HepG2 (cell line): Measurements from ENCODE around the gene PITHD1. TPM values are rescaled to one million over a fixed set of nuclear protein-coding genes. Genes with fewer than 3 reads are reported as not detected.
"Not testable (repeated sequence)": the region's sequence is repeated elsewhere in the genome, so short reads cannot be mapped to it uniquely, and the experiment has no call there.

Source experiments
- ATAC-seq: fragments of 200-7000 bp; cut with Tn5 transposase; 3 replicates; pipeline ENCODE4 v1.9.1; 2020; ENCODE audit warnings: mild to moderate bottlenecking, moderate library complexity
- BruUV-seq: library from RNA; stranded (reverse); fragments of 400-500 nt; replicated peaks from 2 replicates; lab custom pipeline; 2021; lab: Mats Ljungman, UMichigan
- CTCF ChIA-PET: fragments of 300-600 bp; formaldehyde crosslinking; extraction: SDS; loops from one replicate; lab custom pipeline; 2021; ENCODE audit warnings: low total read pairs, inconsistent platforms, low intra/inter-chr PET ratio; lab: Yijun Ruan, JAX
- POLR2A ChIA-PET: fragments of 350-600 bp; sonication (Branson Sonifier 250); formaldehyde crosslinking; loops from one replicate; lab custom pipeline; 2020; ENCODE audit warnings: antibody characterized with exemption, inconsistent platforms; lab: Yijun Ruan, JAX
- DNase-seq: peaks from one replicate; pipeline ENCODE4 v3.0.0-alpha.2; 2015; ENCODE audit warnings: low spot score
- FAIRE-seq: peaks from 3 replicates; lab custom pipeline; 2011; peaks lifted over from hg19 to GRCh38; lab: Jason Lieb, UNC
- H2AFZ ChIP-seq: one replicate; pipeline ENCODE4 v1.6.1; 2011; ENCODE audit warnings: low read length, inconsistent platforms
- H3K27ac ChIP-seq: fragments of 300-600 bp; 3 replicates; pipeline ENCODE4 v1.8.0; 2011; ENCODE audit warnings: mixed run types, mild to moderate bottlenecking, mixed read lengths, low read length, inconsistent platforms; ENCODE audit not compliant: insufficient read depth; ENCODE audit errors: extremely low read length
- H3K27me3 ChIP-seq, 2 experiments: fragments of 200-600 bp in 1 of 2; 2 replicates in 1 of 2; 3 replicates in 1 of 2; pipeline versions ENCODE4 v1.6.0 to v1.8.0; 2011; ENCODE audit warnings: low read length in 2 of 2, mild to moderate bottlenecking in 2 of 2, moderate library complexity in 2 of 2, inconsistent platforms in 1 of 2; ENCODE audit not compliant: insufficient read depth in 2 of 2, control insufficient read depth in 1 of 2
- H3K36me3 ChIP-seq, 2 experiments: fragments of 200-600 bp in 1 of 2; replicated peaks in 1 of 2; 2 replicates in 1 of 2; 3 replicates in 1 of 2; pipeline versions ENCODE4 v1.5.1 to v1.8.0; 2011; ENCODE audit warnings: low read length in 2 of 2, inconsistent platforms in 1 of 2; ENCODE audit not compliant: insufficient read depth in 2 of 2, control insufficient read depth in 1 of 2
- H3K4me1 ChIP-seq: 2 replicates; pipeline ENCODE4 v1.5.1; 2012; ENCODE audit warnings: low read length, inconsistent platforms; ENCODE audit not compliant: insufficient read depth
- H3K4me2 ChIP-seq: 2 replicates; pipeline ENCODE4 v1.6.0; 2011; ENCODE audit warnings: low read depth, low read length, inconsistent platforms
- H3K4me3 ChIP-seq, 3 experiments: fragments of 200-600 bp in 1 of 3; sonication (generic), shearing (Covaris generic) in 1 of 3; replicated peaks in 1 of 3; 2 replicates each; pipeline ENCODE4 v1.5.1; 2011 to 2016; ENCODE audit warnings: low read length in 3 of 3, inconsistent platforms in 2 of 3, low read depth in 2 of 3, mild to moderate bottlenecking in 2 of 3, control low read depth in 1 of 3, mixed read lengths in 1 of 3; ENCODE audit not compliant: insufficient read depth in 1 of 3
- H3K79me2 ChIP-seq: one replicate; pipeline ENCODE4 v1.6.1; 2011; ENCODE audit warnings: low read length, inconsistent platforms; ENCODE audit not compliant: insufficient read depth
- H3K9ac ChIP-seq: 2 replicates; pipeline ENCODE4 v1.6.0; 2011; ENCODE audit warnings: mild to moderate bottlenecking, low read depth, low read length, inconsistent platforms; ENCODE audit not compliant: insufficient read depth
- H3K9me3 ChIP-seq: 2 replicates; pipeline ENCODE4 v1.5.1; 2012; ENCODE audit warnings: mild to moderate bottlenecking, low read length
- H4K20me1 ChIP-seq: 2 replicates; pipeline ENCODE4 v1.6.0; 2011; ENCODE audit warnings: inconsistent platforms, mild to moderate bottlenecking, low read length, moderate library complexity; ENCODE audit not compliant: insufficient read depth
- NR3C1 ChIP-seq: sonication (generic); formaldehyde crosslinking; IDR thresholded peaks from 2 replicates; pipeline ENCODE4 v1.4.0; 2020; ENCODE audit warnings: missing genetic modification reagents
- ZBTB38 ChIP-seq: sonication (generic); formaldehyde crosslinking; IDR thresholded peaks from 2 replicates; pipeline ENCODE4 v1.5.1; 2020; ENCODE audit warnings: mild to moderate bottlenecking, missing genetic modification reagents
- ZNF460 ChIP-seq: sonication (generic); formaldehyde crosslinking; IDR thresholded peaks from 2 replicates; pipeline ENCODE4 v1.5.1; 2020; ENCODE audit warnings: missing genetic modification reagents, mild to moderate bottlenecking, borderline replicate concordance
- WGBS: methylation state at CpG from one replicate; pipeline ENCODE4 v1.1.6; 2017; ENCODE audit warnings: low lambda C conversion rate; 5-methylcytosine and 5-hydroxymethylcytosine counted together
- in situ Hi-C: cut with HindIII; loops from 2 replicates; pipeline ENCODE4 v1.10.0; 2017; ENCODE audit warnings: low pct_unique_long_range_greater_than_20kb; ENCODE audit not compliant: extremely low pct_ligation_motif_present
- intact Hi-C: fragments of 100-400 bp; cut with micrococcal nuclease; formaldehyde crosslinking; loops from one replicate; pipeline ENCODE4 v1.10.0; 2022; ENCODE audit not compliant: unreplicated experiment
- polyA plus RNA-seq, 8 experiments: library from polyadenylated mRNA; depleted of rRNA in 3 of 8; stranded (reverse) in 7 of 8; unstranded in 1 of 8; fragments of >200 nt; fragmentation: Illumina TruSeq in 4 of 8; extraction: Trizol in 4 of 8; gene quantifications; 2 replicates each; pipeline versions ENCODE4 v1.2.1 to v1.2.3, GENCODE V29; 2011 to 2016; ENCODE audit warnings: low read depth in 4 of 8, missing spikeins in 1 of 8, mixed read lengths in 1 of 8; ENCODE audit not compliant: insufficient read depth in 1 of 8
- total RNA-seq, 5 experiments: library from RNA; depleted of rRNA; stranded (reverse); fragments of >200 nt; fragmentation: Illumina TruSeq; extraction: Trizol; gene quantifications; 2 replicates each; pipeline ENCODE4 v1.2.3, GENCODE V29; 2016; ENCODE audit warnings: low read depth in 1 of 5

PITHD1 gene
- total and polyA plus RNA-seq, 2 of the 13 experiments (the other 11 are each of a cell fraction or from before 2014, with no cell fraction given): 28.0 to 37.3 TPM

- H3K9ac ChIP-seq: peak overlapping the region; percentile 100
- intact Hi-C loops (no loop called here), in situ Hi-C loops (no loop called here)
- TF ChIP-seq ZBTB38 (peak; percentile 41; the same call in 1 of the 2 replicates), NR3C1 (CRISPR knock-in tag) (no peak), ZNF460 (peak; percentile 47; the same call in 1 of the 2 replicates)
- WGBS: 29% methylated on average over 24 of the region's 24 CpGs
- peak overlapping the region; percentile 84 for H2AFZ ChIP-seq
- peak overlapping the region; percentile 99 for H3K27ac ChIP-seq
- no peaks in the 10 kb centered on the region for H3K36me3 ChIP-seq
- H3K9me3 ChIP-seq: no peaks in the 10 kb centered on the region
- BruUV-seq: no TSS peak
- ChIA-PET POLR2A (interaction anchor here (0.6 to 5.2 kb wide), 23 partner anchors 13 to 482 kb away, joined by 3 to 71 read pairs (median 4); partner anchors contain the start of genes GALE, HNRNPR, LYPLA2 and PITHD1), CTCF (no interaction called here)
- FAIRE-seq (no peak), DNase-seq (no peak), ATAC-seq (0 out of 3 replicates have a peak, but pooled peaks have one; percentile 19)
- peak overlapping the region; percentile 89 for H3K4me2 ChIP-seq
- peaks cover 31% of the 10 kb centered on the region for H3K4me1 ChIP-seq
- no peaks in the 10 kb centered on the region for H4K20me1 ChIP-seq
- peaks cover 14% of the 10 kb centered on the region for H3K79me2 ChIP-seq
- H3K27me3 ChIP-seq: no peaks in the 10 kb centered on the region; a peak in 1 of 5 replicates
- H3K4me3 ChIP-seq: peak overlapping the region; percentile 90 to 100 (median 99)
These were observed 47.7 kb downstream of the PITHD1 start for GRCh38 chr1:23825762-23826522.

DNA sequence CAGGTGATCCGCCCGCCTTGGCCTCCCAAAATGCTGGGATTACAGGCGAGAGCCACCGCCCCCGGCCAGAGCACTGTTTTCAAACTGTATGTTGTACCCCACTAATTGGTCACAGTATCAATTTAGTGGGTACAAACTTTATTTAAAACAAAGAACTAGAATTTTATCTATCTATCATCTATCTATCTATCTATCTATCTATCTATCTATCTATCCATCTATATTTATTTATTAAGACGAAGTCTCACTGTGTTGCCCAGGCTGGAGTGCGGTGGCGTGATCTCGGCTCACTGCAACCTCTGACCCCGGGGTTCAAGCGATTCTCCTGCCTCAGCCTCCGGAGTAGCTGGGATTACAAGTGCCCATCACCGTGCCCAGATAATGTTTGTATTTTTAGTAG lies 48.4 kb downstream of the PITHD1 start:
- CTCF ChIA-PET, H3K9ac ChIP-seq, H4K20me1 ChIP-seq, ATAC-seq, DNase-seq, H3K4me3 ChIP-seq, H3K9me3 ChIP-seq, H2AFZ ChIP-seq, H3K36me3 ChIP-seq, in situ Hi-C loops, FAIRE-seq, intact Hi-C loops, BruUV-seq, H3K4me2 ChIP-seq, H3K27me3 ChIP-seq, H3K27ac ChIP-seq: not testable (repeated sequence)
- POLR2A ChIA-PET: interaction anchor here (1.9 to 3.0 kb wide), 2 partner anchors 26 to 122 kb away, joined by 4 to 52 read pairs; partner anchors contain the start of gene GALE
- Histone ChIP-seq H3K79me2 (peaks cover 14% of the 10 kb centered on the region), H3K4me1 (peaks cover 31% of the 10 kb centered on the region)
- 74% methylated on average over 13 of the region's 13 CpGs for WGBS
